Endodermal cell (in vitro differentiated cells): ENCODE measurements around the gene SSRP1. TPM values are rescaled to one million over a fixed set of nuclear protein-coding genes. Genes with fewer than 3 reads are reported as not detected.
A peak's percentile ranks its signal among the peaks of the same experiment; 100 is the strongest.

Source experiments
- DNase-seq: peaks from one replicate; pipeline ENCODE4 v3.0.0-alpha.2; 2017
- H3K27ac ChIP-seq: 2 replicates; pipeline ENCODE4 v1.5.1; 2013; ENCODE audit warnings: mild to moderate bottlenecking, low read depth, low read length, moderate library complexity
- H3K27me3 ChIP-seq: 2 replicates; pipeline ENCODE4 v1.6.1; 2013; ENCODE audit warnings: mild to moderate bottlenecking, low read length, moderate library complexity; ENCODE audit not compliant: insufficient read depth, control insufficient read depth, poor library complexity, severe bottlenecking
- H3K36me3 ChIP-seq: 2 replicates; pipeline ENCODE4 v1.7.0; 2013; ENCODE audit warnings: mild to moderate bottlenecking, low read length, moderate library complexity; ENCODE audit not compliant: control insufficient read depth, insufficient read depth
- H3K4me1 ChIP-seq: one replicate; pipeline ENCODE4 v1.7.0; 2013; ENCODE audit warnings: low read length; ENCODE audit not compliant: control insufficient read depth, insufficient read depth
- H3K4me3 ChIP-seq: 2 replicates; pipeline ENCODE4 v1.5.1; 2013; ENCODE audit warnings: mild to moderate bottlenecking, low read length, moderate library complexity
- H3K9ac ChIP-seq: 2 replicates; pipeline ENCODE4 v1.6.1; 2013; ENCODE audit warnings: mild to moderate bottlenecking, low read length, moderate library complexity; ENCODE audit not compliant: poor library complexity, severe bottlenecking; ENCODE audit errors: extremely low read depth
- H3K9me3 ChIP-seq: 2 replicates; pipeline ENCODE4 v1.6.1; 2013; ENCODE audit warnings: mild to moderate bottlenecking, low read length, moderate library complexity; ENCODE audit not compliant: control insufficient read depth
- H3K27ac Mint-ChIP-seq: 2 replicates; pipeline ENCODE4 v1.8.0; 2020; ENCODE audit warnings: mixed read lengths
- H3K27me3 Mint-ChIP-seq: 2 replicates; pipeline ENCODE4 v1.8.0; 2021; ENCODE audit warnings: mild to moderate bottlenecking, mixed read lengths; ENCODE audit not compliant: insufficient read depth
- H3K36me3 Mint-ChIP-seq: 2 replicates; pipeline ENCODE4 v1.8.0; 2020; ENCODE audit warnings: low read depth, mixed read lengths
- H3K4me1 Mint-ChIP-seq: 2 replicates; pipeline ENCODE4 v1.8.0; 2020; ENCODE audit warnings: mixed read lengths
- H3K4me3 Mint-ChIP-seq: 2 replicates; pipeline ENCODE4 v1.8.0; 2020; ENCODE audit warnings: mild to moderate bottlenecking, moderate library complexity, mixed read lengths
- H3K9me3 Mint-ChIP-seq: 2 replicates; pipeline ENCODE4 v1.8.0; 2020; ENCODE audit warnings: mild to moderate bottlenecking, mixed read lengths
- WGBS, 2 experiments: methylation state at CpG; one replicate each; pipeline versions ENCODE4 v1.1.5 to v1.1.7; 2013; ENCODE audit warnings: missing lambda C conversion rate in 2 of 2, mixed read lengths in 1 of 2; ENCODE audit not compliant: insufficient coverage in 1 of 2, insufficient read length in 1 of 2; 5-methylcytosine and 5-hydroxymethylcytosine counted together
- total RNA-seq, 2 donors: library from RNA; stranded (reverse); fragmentation: NEBNext Ultra II Directional in 1 of 2; extraction: Animal tissue kit (Norgen Biotek cat#: 25700) in 1 of 2; gene quantifications; 2 replicates in 1 of 2; 3 replicates in 1 of 2; pipeline ENCODE4 v1.2.1, GENCODE V29; 2021
- TF ChIP-seq, protein P1 (sequence below): fragments of 200-600 bp; sonication (generic); conservative IDR thresholded peaks from 2 replicates; pipeline ENCODE4 v1.5.0; 2021; ENCODE audit warnings: antibody characterized with exemption, mild to moderate bottlenecking

Gene SSRP1
- total RNA-seq, 2 donors from 2014 or later = 145 to 182 TPM

DNA sequence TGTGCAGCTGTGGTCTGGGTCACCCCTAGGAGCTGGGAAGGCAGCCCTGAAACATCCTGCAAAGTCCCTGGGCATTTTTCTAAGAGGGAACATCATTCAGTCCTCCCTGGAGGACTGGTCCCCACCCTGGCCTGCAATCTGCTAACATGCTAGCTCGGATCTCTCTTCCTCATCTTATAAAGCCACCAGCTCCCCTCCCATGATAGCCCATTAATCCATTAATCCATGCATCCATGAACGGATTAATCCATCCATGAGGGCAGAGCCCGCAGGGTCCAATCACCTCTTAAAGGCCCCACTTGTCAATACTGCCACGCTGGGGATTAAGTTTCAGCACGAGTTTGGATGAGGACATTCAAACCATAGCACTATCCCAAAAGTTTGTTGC is 33.1 kb upstream of the SSRP1 start:
- Mint-ChIP-seq H3K4me3 (no peak overlapping the region), H3K27ac (no peak overlapping the region), H3K4me1 (peaks cover 16% of the 10 kb centered on the region), H3K36me3 (no peaks in the 10 kb centered on the region), H3K9me3 (no peaks in the 10 kb centered on the region), H3K27me3 (peaks cover 59% of the 10 kb centered on the region)
- no peaks in the 10 kb centered on the region for H3K36me3 ChIP-seq
- H3K9me3 ChIP-seq = no peaks in the 10 kb centered on the region
- peaks cover 13% of the 10 kb centered on the region for H3K4me1 ChIP-seq
- H3K4me3 ChIP-seq = no peak overlapping the region
- H3K9ac ChIP-seq = no peak overlapping the region
- 83 to 93% methylated on average over 4 to 5 of the region's 5 CpGs for WGBS, 2 experiments
- TF ChIP-seq, protein P1, sequence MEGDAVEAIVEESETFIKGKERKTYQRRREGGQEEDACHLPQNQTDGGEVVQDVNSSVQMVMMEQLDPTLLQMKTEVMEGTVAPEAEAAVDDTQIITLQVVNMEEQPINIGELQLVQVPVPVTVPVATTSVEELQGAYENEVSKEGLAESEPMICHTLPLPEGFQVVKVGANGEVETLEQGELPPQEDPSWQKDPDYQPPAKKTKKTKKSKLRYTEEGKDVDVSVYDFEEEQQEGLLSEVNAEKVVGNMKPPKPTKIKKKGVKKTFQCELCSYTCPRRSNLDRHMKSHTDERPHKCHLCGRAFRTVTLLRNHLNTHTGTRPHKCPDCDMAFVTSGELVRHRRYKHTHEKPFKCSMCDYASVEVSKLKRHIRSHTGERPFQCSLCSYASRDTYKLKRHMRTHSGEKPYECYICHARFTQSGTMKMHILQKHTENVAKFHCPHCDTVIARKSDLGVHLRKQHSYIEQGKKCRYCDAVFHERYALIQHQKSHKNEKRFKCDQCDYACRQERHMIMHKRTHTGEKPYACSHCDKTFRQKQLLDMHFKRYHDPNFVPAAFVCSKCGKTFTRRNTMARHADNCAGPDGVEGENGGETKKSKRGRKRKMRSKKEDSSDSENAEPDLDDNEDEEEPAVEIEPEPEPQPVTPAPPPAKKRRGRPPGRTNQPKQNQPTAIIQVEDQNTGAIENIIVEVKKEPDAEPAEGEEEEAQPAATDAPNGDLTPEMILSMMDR = no peak
- no peak for DNase-seq
- H3K27ac ChIP-seq = no peak overlapping the region
- H3K27me3 ChIP-seq = peaks cover 65% of the 10 kb centered on the region

DNA sequence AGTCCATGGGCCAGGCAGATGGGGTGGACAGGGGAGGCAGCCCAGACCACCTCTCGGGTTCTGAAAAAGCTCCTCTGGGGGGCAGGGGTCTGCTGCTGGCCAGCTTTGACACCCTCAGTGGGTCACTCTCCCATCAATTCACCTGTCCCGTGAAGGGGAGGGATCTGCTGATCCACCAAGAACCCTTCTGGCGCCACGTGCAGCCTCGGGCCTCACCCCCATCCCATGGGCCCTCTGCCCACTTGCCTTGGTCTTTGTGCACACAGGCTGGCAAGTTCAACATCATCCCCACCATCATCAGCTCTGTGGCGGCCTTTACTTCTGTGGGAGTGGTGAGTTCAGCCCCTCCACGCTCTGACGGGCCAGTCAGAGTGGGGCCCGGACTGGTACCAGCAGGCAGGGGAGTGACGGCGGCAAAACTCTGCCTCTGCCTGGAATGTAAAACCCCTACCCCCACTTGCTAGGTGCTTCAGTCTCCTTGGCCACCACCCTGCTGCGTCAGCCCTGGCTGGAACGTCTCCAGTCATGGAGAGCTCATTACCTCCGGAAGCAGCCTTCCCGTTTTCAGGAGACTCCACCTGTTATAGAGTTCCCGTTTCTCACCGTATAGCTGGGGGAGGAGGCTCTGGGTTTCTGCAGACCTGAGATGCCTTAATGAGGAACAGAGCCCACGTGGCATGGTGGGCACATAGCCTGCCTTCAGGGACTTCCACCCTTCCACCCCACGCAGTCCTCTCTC is 32.6 kb upstream of the SSRP1 start:
- Mint-ChIP-seq H3K27me3 (peaks cover 59% of the 10 kb centered on the region), H3K9me3 (no peaks in the 10 kb centered on the region), H3K4me1 (peaks cover 16% of the 10 kb centered on the region), H3K27ac (no peak overlapping the region), H3K4me3 (no peak overlapping the region), H3K36me3 (no peaks in the 10 kb centered on the region)
- H3K9ac ChIP-seq = no peak overlapping the region
- no peak overlapping the region for H3K4me3 ChIP-seq
- H3K36me3 ChIP-seq = no peaks in the 10 kb centered on the region
- H3K27ac ChIP-seq = no peak overlapping the region
- no peaks in the 10 kb centered on the region for H3K9me3 ChIP-seq
- TF ChIP-seq, protein P1 = no peak
- H3K4me1 ChIP-seq = peaks cover 13% of the 10 kb centered on the region
- DNase-seq = no peak
- 77 to 80% methylated on average over 7 to 19 of the region's 19 CpGs for WGBS, 2 experiments
- H3K27me3 ChIP-seq = peaks cover 70% of the 10 kb centered on the region

DNA sequence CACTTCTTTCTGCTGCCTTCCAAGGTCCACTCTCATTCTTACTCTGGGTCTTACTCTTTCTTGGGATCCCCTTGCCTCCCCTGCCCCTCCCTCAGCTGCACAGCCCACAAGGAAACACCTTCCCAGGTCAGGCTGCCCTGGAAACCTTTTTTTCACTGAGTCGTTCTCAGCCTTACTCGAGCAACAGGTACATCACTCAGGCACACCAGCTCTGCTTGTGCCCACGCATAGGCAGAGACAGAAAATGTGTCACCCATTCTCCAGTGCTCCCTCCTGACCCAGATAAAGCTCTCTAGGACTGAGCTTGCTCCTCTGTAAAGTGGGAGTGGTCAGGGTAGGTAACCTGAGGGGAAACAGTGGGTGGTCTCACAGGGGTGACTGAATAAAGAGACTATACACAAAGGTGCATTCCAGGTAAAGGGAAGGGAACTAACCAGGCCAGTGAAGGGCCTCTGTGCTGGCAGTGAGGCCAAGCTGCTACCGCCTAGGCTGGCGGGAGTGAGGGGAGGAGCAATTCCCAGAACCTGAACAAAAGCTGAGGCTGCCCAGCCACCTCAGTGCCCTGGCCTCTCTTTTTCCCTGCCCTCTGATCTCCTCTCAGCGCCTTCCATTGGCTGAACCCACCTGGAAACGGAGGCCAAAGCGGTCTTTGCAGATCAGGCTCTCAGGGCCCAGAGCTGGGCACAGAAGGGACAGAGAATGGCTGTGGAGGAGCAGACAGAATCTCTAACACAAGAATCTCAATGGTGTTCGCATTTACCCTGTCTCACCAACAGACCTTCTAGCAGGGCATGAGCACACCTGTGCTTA is 29.4 kb upstream of the SSRP1 start:
- peaks cover 26% of the 10 kb centered on the region for H3K4me1 Mint-ChIP-seq
- 64 to 76% methylated on average over 5 to 9 of the region's 9 CpGs for WGBS, 2 experiments

More for the DNA sequence above, 29.4 kb upstream of the SSRP1 start:
- TF ChIP-seq, protein P1 = no peak
- Mint-ChIP-seq H3K27me3 (peaks cover 50% of the 10 kb centered on the region), H3K27ac (no peak overlapping the region), H3K36me3 (no peaks in the 10 kb centered on the region), H3K9me3 (no peaks in the 10 kb centered on the region), H3K4me3 (no peak overlapping the region)
- Histone ChIP-seq H3K9me3 (no peaks in the 10 kb centered on the region), H3K27me3 (peaks cover 59% of the 10 kb centered on the region), H3K36me3 (no peaks in the 10 kb centered on the region), H3K4me3 (no peak overlapping the region), H3K4me1 (peaks cover 14% of the 10 kb centered on the region), H3K27ac (no peak overlapping the region), H3K9ac (no peak overlapping the region)
- DNase-seq = peak; percentile 83
